Coronary artery (tissue), 2 donors: ENCODE results near the gene CACNA1C.
A peak's percentile ranks its signal among the peaks of the same experiment; 100 is the strongest.

ENCODE experiments used
- DNase-seq: peaks from one replicate; pipeline ENCODE4 v3.0.0-alpha.2; 2017; ENCODE audit warnings: low spot score
- H3K27ac ChIP-seq, 2 donors: fragments of 200-600 bp; sonication (generic); one replicate each; pipeline ENCODE4 v1.5.1; 2016 to 2019
- H3K4me3 ChIP-seq: fragments of 200-600 bp; sonication (generic); 2 replicates; pipeline ENCODE4 v1.5.1; 2016; ENCODE audit warnings: mild to moderate bottlenecking, moderate library complexity
- CTCF ChIP-seq: fragments of 200-600 bp; sonication (generic); IDR thresholded peaks from one replicate; pipeline ENCODE4 v1.5.1; 2019; ENCODE audit warnings: antibody characterized with exemption

Gene CACNA1C

GRCh38 chr12:2466211-2466610 lies 413.4 kb downstream of the CACNA1C start:
- no peak overlapping the region for H3K27ac ChIP-seq
- DNase-seq: no peak
- no peak overlapping the region for H3K4me3 ChIP-seq
- no peak for TF ChIP-seq CTCF

DNA sequence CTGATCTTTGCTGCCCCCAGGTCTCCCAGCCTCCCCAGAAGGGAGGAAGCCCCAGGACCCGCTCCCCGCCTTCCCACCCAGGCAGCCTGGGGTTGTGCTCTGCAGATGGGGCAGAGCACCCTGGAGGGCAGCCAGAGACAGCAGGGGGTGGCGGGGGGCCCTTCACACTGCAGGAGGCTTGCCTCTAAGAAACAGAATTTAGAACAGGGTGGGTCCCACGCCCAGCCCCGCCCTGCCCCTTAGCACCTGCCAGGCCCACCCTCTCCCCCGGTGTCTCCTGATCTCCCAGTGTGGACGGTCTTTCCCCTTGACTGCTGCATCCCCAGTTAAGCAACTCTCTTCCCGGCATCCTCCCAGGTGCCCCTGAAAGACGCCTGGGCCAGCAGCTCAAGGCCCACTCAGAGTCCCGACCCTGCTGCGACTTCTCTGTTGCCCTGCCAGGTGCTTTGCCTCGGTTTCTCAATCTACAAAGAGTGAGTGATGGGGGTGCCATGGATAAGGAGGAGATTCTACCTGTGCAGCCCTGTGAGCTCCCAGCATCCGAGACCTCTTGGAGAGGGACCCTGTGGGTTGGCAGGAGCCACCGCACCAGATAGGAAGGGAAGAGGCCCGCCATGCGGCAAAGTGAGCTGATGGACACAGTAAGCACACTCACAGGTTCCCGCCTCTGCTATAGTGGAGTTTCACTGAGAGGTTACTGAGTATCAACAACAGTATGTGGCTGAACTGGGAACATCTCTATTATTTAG lies 414.8 kb downstream of the CACNA1C start:
- no peak overlapping the region for H3K27ac ChIP-seq
- no peak for DNase-seq
- TF ChIP-seq CTCF: no peak
- H3K4me3 ChIP-seq: no peak overlapping the region

- H3K4me3 ChIP-seq: no peak overlapping the region
- DNase-seq: no peak
- TF ChIP-seq CTCF: no peak
These were observed 423.2 kb downstream of the CACNA1C start for GRCh38 chr12:2475984-2476383.

GRCh38 chr12:2477009-2477766 lies 424.4 kb downstream of the CACNA1C start:
- no peak for TF ChIP-seq CTCF
- DNase-seq: peak; percentile 24
- Histone ChIP-seq H3K27ac (no peak overlapping the region), H3K4me3 (no peak overlapping the region)

More at GRCh38 chr12:2475984-2476383, 423.2 kb downstream of the CACNA1C start:
- H3K27ac ChIP-seq: no peak overlapping the region

DNA sequence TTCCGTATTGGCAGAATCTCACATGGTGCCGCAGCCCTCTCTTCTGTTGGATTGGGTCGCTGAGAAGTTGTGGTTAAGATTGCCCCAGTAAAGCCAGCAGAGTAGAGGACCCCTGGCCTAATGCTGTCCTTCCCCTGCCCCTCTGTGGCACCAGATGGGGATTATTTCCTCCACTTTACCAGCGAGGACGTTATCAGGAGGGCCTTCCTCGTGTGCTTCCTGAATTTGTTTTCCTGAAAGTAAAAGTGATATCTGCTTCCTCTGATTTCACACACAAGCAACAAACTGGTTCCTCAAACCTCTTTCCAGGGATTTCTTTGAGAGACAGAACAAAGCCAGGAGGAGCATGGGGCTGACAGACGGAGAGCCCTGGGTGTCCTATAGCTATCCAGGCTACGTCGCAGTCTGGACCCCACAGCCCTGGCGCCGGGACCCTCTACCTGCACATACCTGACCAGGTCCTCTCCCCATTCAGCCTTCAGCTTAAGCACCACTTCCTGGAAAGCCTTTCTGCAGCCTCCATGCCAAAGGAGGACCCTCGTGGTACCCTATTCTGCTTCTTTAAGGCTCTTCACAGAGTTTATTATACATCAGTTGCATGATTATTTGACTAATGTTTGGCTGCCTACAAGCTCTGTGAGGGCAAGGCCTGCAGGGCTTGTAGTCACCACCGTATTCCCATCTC lies 427.2 kb downstream of the CACNA1C start:
- DNase-seq: peak; percentile 49
- H3K4me3 ChIP-seq: no peak overlapping the region
- no peak overlapping the region for H3K27ac ChIP-seq
- no peak for TF ChIP-seq CTCF

- no peak for DNase-seq
- no peak overlapping the region for H3K27ac ChIP-seq
- TF ChIP-seq CTCF: no peak
These were observed 428.6 kb downstream of the CACNA1C start for GRCh38 chr12:2481346-2481745.

More at GRCh38 chr12:2481346-2481745, 428.6 kb downstream of the CACNA1C start:
- H3K4me3 ChIP-seq: no peak overlapping the region
